GM20000 (cell line): Measurements from ENCODE around the gene NECAB3.

ENCODE experiments used
- DNase-seq: peaks from one replicate; pipeline ENCODE4 v3.0.0; 2012; ENCODE audit warnings: low spot score
- CTCF ChIP-seq: IDR thresholded peaks from 2 replicates; pipeline ENCODE4 v1.5.1; 2012; ENCODE audit warnings: mild to moderate bottlenecking, control low read depth; ENCODE audit errors: extremely low read depth, missing control alignments

Gene NECAB3

DNA sequence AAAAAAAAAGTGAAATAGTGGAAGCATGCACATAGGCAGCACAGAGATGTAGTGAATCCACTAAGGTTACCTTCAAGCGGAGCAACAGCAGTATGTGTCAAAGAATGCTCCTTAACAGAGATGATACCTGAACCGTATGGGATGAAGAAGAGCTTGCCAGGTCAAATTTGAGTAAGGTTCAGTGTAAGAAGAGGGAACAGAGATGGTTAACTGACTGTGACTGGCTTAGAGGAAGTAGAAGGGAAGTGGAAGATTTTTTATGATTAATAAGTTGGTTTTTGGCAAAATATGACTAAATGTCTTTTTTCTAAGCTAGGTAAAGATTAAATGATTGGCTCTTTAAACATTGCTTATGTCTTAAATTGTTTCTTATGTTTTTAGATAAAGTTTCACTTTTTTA is 64.7 kb downstream of the NECAB3 start:
- no peak for TF ChIP-seq CTCF
- no peak for DNase-seq
